ENCODE measurements around the gene CD9.

The CD9 gene

DNA sequence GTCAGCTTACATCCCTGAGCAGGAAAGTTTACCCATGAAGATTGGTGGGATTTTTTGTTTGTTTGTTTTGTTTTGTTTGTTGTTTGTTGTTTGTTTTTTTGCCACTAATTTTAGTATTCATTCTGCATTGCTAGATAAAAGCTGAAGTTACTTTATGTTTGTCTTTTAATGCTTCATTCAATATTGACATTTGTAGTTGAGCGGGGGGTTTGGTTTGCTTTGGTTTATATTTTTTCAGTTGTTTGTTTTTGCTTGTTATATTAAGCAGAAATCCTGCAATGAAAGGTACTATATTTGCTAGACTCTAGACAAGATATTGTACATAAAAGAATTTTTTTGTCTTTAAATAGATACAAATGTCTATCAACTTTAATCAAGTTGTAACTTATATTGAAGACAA, 37.6 kb downstream of the CD9 start:
- FAIRE-seq = no peak
- TF ChIP-seq TAF1 (IDR thresholded peaks at IDR 0.05; ENCODE audit: borderline replicate concordance, low read depth, low read length) (no peak), POLR2A (IDR thresholded peaks at IDR 0.05; ENCODE audit: low read depth, low read length) (no peak), POLR2AphosphoS5 (IDR thresholded peaks at IDR 0.05; ENCODE audit: low read depth, low read length) (no peak)
- DNase-seq (ENCODE audit: insufficient read length) = no peak

DNA sequence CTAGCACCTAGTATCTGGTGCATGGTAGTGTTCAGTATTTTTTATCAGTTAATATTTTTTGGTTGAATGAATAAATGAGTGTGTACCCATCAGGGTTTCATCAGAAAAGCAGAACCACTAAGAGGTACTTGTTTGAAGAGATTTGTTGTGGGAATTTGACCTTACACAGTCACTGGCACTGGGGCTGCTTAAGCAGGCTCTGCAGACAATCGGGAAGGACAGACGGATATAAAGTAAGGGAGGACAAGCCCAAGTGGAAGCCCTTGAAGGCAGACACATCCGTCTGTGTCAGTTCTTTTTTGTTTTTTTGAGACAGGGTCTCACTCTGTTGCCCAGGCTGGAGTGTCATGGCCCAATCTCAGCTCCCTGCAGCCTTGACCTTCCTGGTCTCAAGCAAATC, 38.7 kb downstream of the CD9 start:
- TF ChIP-seq TAF1 (IDR thresholded peaks at IDR 0.05; ENCODE audit: borderline replicate concordance, low read depth, low read length) (no peak), POLR2A (IDR thresholded peaks at IDR 0.05; ENCODE audit: low read depth, low read length) (no peak), POLR2AphosphoS5 (IDR thresholded peaks at IDR 0.05; ENCODE audit: low read depth, low read length) (no peak)
- no peak for FAIRE-seq
- no peak for DNase-seq (ENCODE audit: insufficient read length)

GRCh38 chr12:6241495-6241894, 41.3 kb downstream of the CD9 start:
- FAIRE-seq (no peak), DNase-seq (ENCODE audit: insufficient read length) (no peak)
- TF ChIP-seq TAF1 (IDR thresholded peaks at IDR 0.05; ENCODE audit: borderline replicate concordance, low read depth, low read length) (no peak), POLR2AphosphoS5 (IDR thresholded peaks at IDR 0.05; ENCODE audit: low read depth, low read length) (no peak), POLR2A (IDR thresholded peaks at IDR 0.05; ENCODE audit: low read depth, low read length) (no peak)

DNA sequence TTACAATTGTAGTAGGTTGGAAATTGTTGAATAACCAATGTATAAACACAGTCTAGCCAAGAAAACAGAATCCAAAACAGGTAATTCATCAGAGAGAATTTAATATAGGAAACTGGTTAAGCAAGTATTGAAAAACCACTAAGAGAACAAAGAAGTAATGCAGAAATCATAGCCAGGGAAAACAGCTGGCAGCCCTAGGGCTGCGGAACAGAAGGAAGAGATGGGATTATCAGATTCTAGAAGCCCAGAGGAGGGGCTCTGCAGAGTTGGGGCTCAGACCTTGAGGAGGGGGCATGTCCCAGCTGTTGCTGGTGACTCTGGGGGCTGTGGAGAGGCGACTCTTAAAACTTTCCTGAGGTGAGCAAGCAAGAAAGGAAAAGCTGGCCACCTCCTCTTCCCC, 49.4 kb downstream of the CD9 start:
- FAIRE-seq = no peak
- no peak for DNase-seq (ENCODE audit: insufficient read length)
- TF ChIP-seq POLR2A (IDR thresholded peaks at IDR 0.05; ENCODE audit: low read depth, low read length) = no peak
- TF ChIP-seq TAF1 (IDR thresholded peaks at IDR 0.05; ENCODE audit: borderline replicate concordance, low read depth, low read length) = no peak
- TF ChIP-seq POLR2AphosphoS5 (IDR thresholded peaks at IDR 0.05; ENCODE audit: low read depth, low read length) = no peak

GRCh38 chr12:6250343-6250742, 50.1 kb downstream of the CD9 start:
- TF ChIP-seq POLR2AphosphoS5 (IDR thresholded peaks at IDR 0.05; ENCODE audit: low read depth, low read length) (no peak), POLR2A (IDR thresholded peaks at IDR 0.05; ENCODE audit: low read depth, low read length) (no peak), TAF1 (IDR thresholded peaks at IDR 0.05; ENCODE audit: borderline replicate concordance, low read depth, low read length) (no peak)
- DNase-seq (ENCODE audit: insufficient read length) (no peak), FAIRE-seq (no peak)

GRCh38 chr12:6253278-6253677, 53.1 kb downstream of the CD9 start:
- TF ChIP-seq TAF1 (IDR thresholded peaks at IDR 0.05; ENCODE audit: borderline replicate concordance, low read depth, low read length) (no peak), POLR2A (IDR thresholded peaks at IDR 0.05; ENCODE audit: low read depth, low read length) (no peak), POLR2AphosphoS5 (IDR thresholded peaks at IDR 0.05; ENCODE audit: low read depth, low read length) (no peak)
- FAIRE-seq (no peak), DNase-seq (ENCODE audit: insufficient read length) (no peak)

DNA sequence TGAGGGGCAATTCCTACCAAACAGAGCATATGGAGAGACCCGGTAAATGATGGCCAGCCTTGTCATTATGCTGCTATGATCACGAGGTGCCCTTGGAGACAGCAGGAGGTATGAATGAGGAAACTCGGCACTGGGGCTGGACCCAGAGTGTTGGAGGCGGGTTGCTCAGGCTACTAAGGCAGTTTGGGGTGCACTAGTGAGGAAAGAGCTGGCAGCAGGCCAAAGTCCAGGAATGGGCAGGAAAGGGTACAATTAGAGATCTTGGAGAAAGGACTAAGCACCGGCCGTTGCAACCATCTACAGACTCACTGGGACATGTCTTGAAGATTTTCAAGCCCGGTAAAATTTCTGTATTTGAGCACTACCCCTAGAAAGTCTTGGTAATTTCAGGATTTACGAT, 54.3 kb downstream of the CD9 start:
- no peak for FAIRE-seq
- no peak for DNase-seq (ENCODE audit: insufficient read length)

DNA sequence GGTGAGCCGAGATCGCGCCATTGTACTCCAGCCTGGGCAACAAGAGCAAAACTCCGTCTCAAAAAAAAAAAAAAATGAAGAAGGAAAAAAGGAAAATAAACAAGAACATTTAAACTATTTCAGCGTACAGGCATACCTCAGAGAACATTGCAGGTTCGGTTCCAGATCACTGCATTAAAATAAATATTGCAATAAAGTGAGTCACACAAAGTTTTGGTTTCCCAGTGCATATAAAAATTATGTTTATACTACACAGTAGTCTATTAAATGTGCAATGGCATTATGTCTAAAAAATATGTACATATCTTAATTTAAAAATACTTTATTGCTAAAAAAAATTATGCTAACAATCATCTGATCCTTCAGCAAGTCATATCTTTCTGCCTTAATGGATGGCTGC, 56.8 kb downstream of the CD9 start:
- no peak for DNase-seq (ENCODE audit: insufficient read length)
- TF ChIP-seq TAF1 (IDR thresholded peaks at IDR 0.05; ENCODE audit: borderline replicate concordance, low read depth, low read length) (no peak), POLR2A (IDR thresholded peaks at IDR 0.05; ENCODE audit: low read depth, low read length) (no peak), POLR2AphosphoS5 (IDR thresholded peaks at IDR 0.05; ENCODE audit: low read depth, low read length) (no peak)
- FAIRE-seq = no peak

More for the DNA sequence above, 54.3 kb downstream of the CD9 start:
- no peak for TF ChIP-seq POLR2AphosphoS5 (IDR thresholded peaks at IDR 0.05; ENCODE audit: low read depth, low read length)
- TF ChIP-seq POLR2A (IDR thresholded peaks at IDR 0.05; ENCODE audit: low read depth, low read length) = no peak
- no peak for TF ChIP-seq TAF1 (IDR thresholded peaks at IDR 0.05; ENCODE audit: borderline replicate concordance, low read depth, low read length)

DNA sequence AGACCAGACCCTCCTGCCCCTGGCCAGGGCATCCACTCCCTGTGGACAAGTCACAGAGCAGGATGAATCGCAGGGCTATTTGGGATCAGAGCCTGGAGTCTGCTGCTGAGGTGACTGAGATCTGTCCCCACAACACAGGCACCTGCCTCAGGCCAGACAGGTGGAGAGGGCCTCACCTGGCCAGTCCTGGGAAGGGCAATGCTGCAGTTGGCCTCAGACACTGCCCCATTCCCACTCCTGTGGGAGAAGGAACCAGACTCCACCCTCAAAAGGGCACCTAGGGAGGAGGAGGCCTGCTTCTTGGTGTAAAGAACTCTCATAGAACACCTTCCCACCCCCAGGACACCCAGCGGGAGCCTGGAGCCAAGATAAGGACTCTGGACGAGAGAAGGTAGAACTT, 62.0 kb downstream of the CD9 start:
- DNase-seq (ENCODE audit: insufficient read length) (no peak), FAIRE-seq (no peak)
- TF ChIP-seq POLR2A (IDR thresholded peaks at IDR 0.05; ENCODE audit: low read depth, low read length) = no peak
- TF ChIP-seq TAF1 (IDR thresholded peaks at IDR 0.05; ENCODE audit: borderline replicate concordance, low read depth, low read length) = no peak
- TF ChIP-seq POLR2AphosphoS5 (IDR thresholded peaks at IDR 0.05; ENCODE audit: low read depth, low read length) = no peak

GRCh38 chr12:6262623-6263022, 62.4 kb downstream of the CD9 start:
- DNase-seq (ENCODE audit: insufficient read length) (no peak), FAIRE-seq (no peak)
- TF ChIP-seq TAF1 (IDR thresholded peaks at IDR 0.05; ENCODE audit: borderline replicate concordance, low read depth, low read length) = no peak
- TF ChIP-seq POLR2AphosphoS5 (IDR thresholded peaks at IDR 0.05; ENCODE audit: low read depth, low read length) = no peak
- TF ChIP-seq POLR2A (IDR thresholded peaks at IDR 0.05; ENCODE audit: low read depth, low read length) = no peak

GRCh38 chr12:6263931-6264330, 63.7 kb downstream of the CD9 start:
- no peak for FAIRE-seq
- no peak for DNase-seq (ENCODE audit: insufficient read length)
- TF ChIP-seq POLR2A (IDR thresholded peaks at IDR 0.05; ENCODE audit: low read depth, low read length) (no peak), TAF1 (IDR thresholded peaks at IDR 0.05; ENCODE audit: borderline replicate concordance, low read depth, low read length) (no peak), POLR2AphosphoS5 (IDR thresholded peaks at IDR 0.05; ENCODE audit: low read depth, low read length) (no peak)

DNA sequence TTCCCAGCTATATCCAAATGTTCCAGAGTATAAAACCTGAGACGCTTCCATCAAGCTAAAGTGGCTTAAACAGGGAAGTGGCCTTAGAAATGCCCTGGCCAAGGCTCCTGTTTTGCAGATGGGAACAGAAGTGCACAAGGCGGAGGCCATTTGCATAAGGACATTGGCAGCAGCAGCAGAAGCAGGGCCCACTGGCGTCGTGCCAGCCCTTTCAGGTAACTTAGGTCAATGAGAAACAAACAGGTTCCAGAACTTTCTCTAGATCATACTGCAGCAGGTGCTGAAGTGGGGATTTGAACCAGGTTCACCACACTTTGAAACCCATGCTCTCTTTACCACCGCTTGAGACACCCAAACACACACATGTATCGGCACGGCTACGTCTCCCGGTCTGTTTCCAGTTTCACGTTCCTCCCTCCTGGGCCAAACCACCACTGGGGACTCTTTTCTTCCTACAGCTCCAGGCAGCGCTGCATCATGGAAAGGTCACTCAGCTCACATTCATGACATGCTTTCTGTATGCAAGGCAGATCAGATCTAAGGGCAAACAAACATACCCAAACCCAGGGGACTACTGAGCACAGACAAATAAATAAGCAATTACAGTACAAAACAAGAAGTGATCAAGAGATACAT, 64.3 kb downstream of the CD9 start:
- DNase-seq (ENCODE audit: insufficient read length) (no peak), FAIRE-seq (no peak)
- no peak for TF ChIP-seq TAF1 (IDR thresholded peaks at IDR 0.05; ENCODE audit: borderline replicate concordance, low read depth, low read length)
- no peak for TF ChIP-seq POLR2A (IDR thresholded peaks at IDR 0.05; ENCODE audit: low read depth, low read length)
- no peak for TF ChIP-seq POLR2AphosphoS5 (IDR thresholded peaks at IDR 0.05; ENCODE audit: low read depth, low read length)

Measured in GM12892 (cell line).